Vagina (tissue), 2 donors: ENCODE data around the gene ADAMTS12.

Experiments used
- CTCF ChIP-seq, 3 experiments: fragments of 450-650 bp in 2 of 3; fragments of 200-600 bp in 1 of 3; sonication (generic) in 1 of 3; IDR thresholded peaks; one replicate each; pipeline ENCODE4 v1.5.1; 2017 to 2019; ENCODE audit warnings: antibody characterized with exemption in 3 of 3, mild to moderate bottlenecking in 2 of 3, moderate library complexity in 2 of 3
- POLR2A ChIP-seq, 2 donors: fragments of 450-650 bp; IDR thresholded peaks; one replicate each; pipeline ENCODE4 v1.6.1; 2017; ENCODE audit warnings: antibody characterized with exemption in 2 of 2, mild to moderate bottlenecking in 2 of 2, moderate library complexity in 2 of 2

GRCh38 chr5:33480876-33481275, 410.9 kb downstream of the ADAMTS12 start:
- no peak for TF ChIP-seq CTCF (IDR thresholded peaks at IDR 0.05)
- no peak for TF ChIP-seq POLR2A (IDR thresholded peaks at IDR 0.05)
